Pancreas (tissue), 10 donors: ENCODE results near the gene ROBO1. TPM values are rescaled to one million over a fixed set of nuclear protein-coding genes. Genes with fewer than 3 reads are reported as not detected.

ENCODE experiments used
- ATAC-seq, 4 donors: fragments of 200-7000 bp; cut with Tn5 transposase; one replicate each; pipeline versions ENCODE4 v1.8.0 to v1.9.1; 2020; ENCODE audit warnings: mild to moderate bottlenecking in 4 of 4, moderate library complexity in 4 of 4
- DNase-seq, 6 donors: peaks; one replicate each; pipeline ENCODE4 v3.0.0-alpha.2; 2020
- FAIRE-seq: peaks from 2 replicates; lab custom pipeline; 2012; peaks lifted over from hg19 to GRCh38; lab: Jason Lieb, UNC
- H3K27ac ChIP-seq, 4 donors: fragments of 200-600 bp; sonication (generic); 1 replicate in 3 of 4; 2 replicates in 1 of 4; pipeline versions ENCODE4 v1.5.0 to v1.8.0; 2020
- H3K27me3 ChIP-seq, 4 donors: fragments of 200-600 bp; one replicate each; pipeline ENCODE4 v1.8.0; 2021
- H3K36me3 ChIP-seq, 3 donors: fragments of 200-600 bp; sonication (generic) in 1 of 3; one replicate each; pipeline versions ENCODE4 v1.5.0 to v1.8.0; 2020 to 2021
- H3K4me1 ChIP-seq, 3 donors: fragments of 200-600 bp; one replicate each; pipeline ENCODE4 v1.8.0; 2021
- H3K4me3 ChIP-seq, 4 donors: fragments of 200-600 bp; sonication (generic) in 2 of 4; one replicate each; pipeline versions ENCODE4 v1.5.0 to v1.8.0; 2020 to 2021
- H3K9me3 ChIP-seq, 4 donors: fragments of 200-600 bp; one replicate each; pipeline ENCODE4 v1.8.0; 2021
- CTCF ChIP-seq, 4 donors: fragments of 200-600 bp; sonication (generic) in 3 of 4; IDR thresholded peaks; one replicate each; pipeline versions ENCODE4 v1.5.0 to v1.8.0; 2021; ENCODE audit warnings: antibody characterized with exemption in 4 of 4
- WGBS, 2 donors: extraction: QIAGEN DNeasy Blood & Tissue Kit; methylation state at CpG; one replicate each; pipeline ENCODE4 v1.1.7; 2013; 5-methylcytosine and 5-hydroxymethylcytosine counted together
- intact Hi-C, 3 donors: fragments of 100-400 bp; cut with DNase I; formaldehyde crosslinking; loops; one replicate each; pipeline versions ENCODE4 v1.11.1 to v1.14.2; 2022
- polyA plus RNA-seq, 2 donors: library from polyadenylated mRNA; stranded (reverse); fragments of 200-250 nt; gene quantifications; one replicate each; pipeline ENCODE4 v1.2.3, GENCODE V29; 2013
- total RNA-seq, 6 donors: library from RNA; stranded (reverse); fragmentation: NEBNext Ultra II Directional in 4 of 6; extraction: Animal tissue kit (Norgen Biotek cat#: 25700) in 4 of 6; gene quantifications; one replicate each; pipeline versions ENCODE4 v1.2.1 to v1.2.4, GENCODE V29; 2021 to 2023
- donor health status: healthy with polysubstance abuse.
- donor health status: DM: no; HTN: no; CAD: no; lungs with moderate emphysema.
- donor health status: DM: no; HTN: no; CAD: no.
- donor health status: control.
- donor health status: control.
- donor health status: Bipolar disorder and iron deficiency.
- donor health status: DM: yes; HTN: yes; CAD: no.
- donor health status: DM: no; HTN: no; CAD: no.
- donor health status: DM: no; HTN: no; CAD: no.
- donor health status: DM: yes; HTN: yes; CAD: no.

Gene ROBO1
- total and polyA plus RNA-seq, 8 donors = 0.51 to 8.5 (median 2.8) TPM

GRCh38 chr3:78792212-78792611 lies 975.6 kb downstream of the ROBO1 start:
- intact Hi-C loops = no loop called here
- H3K36me3 ChIP-seq = no peaks in the 10 kb centered on the region
- no peak overlapping the region for H3K4me3 ChIP-seq
- no peaks in the 10 kb centered on the region for H3K4me1 ChIP-seq
- no peak overlapping the region for H3K27ac ChIP-seq
- WGBS, 2 donors = 66 to 85% methylated on average over 1 of the region's 1 CpG
- no peaks in the 10 kb centered on the region for H3K9me3 ChIP-seq
- ATAC-seq = no peak
- H3K27me3 ChIP-seq = no peaks in the 10 kb centered on the region
- no peak for FAIRE-seq
- no peak for TF ChIP-seq CTCF (IDR thresholded peaks at IDR 0.05)
- no peak for DNase-seq

- intact Hi-C loops = no loop called here
- WGBS, 2 donors = 45 to 51% methylated on average over 3 of the region's 3 CpGs
- no peak overlapping the region for H3K27ac ChIP-seq
- DNase-seq = no peak
- H3K27me3 ChIP-seq = no peaks in the 10 kb centered on the region
- TF ChIP-seq CTCF (IDR thresholded peaks at IDR 0.05) = no peak
- no peaks in the 10 kb centered on the region for H3K36me3 ChIP-seq
- no peak overlapping the region for H3K4me3 ChIP-seq
- H3K4me1 ChIP-seq = no peaks in the 10 kb centered on the region
- FAIRE-seq = no peak
- no peaks in the 10 kb centered on the region for H3K9me3 ChIP-seq
- no peak for ATAC-seq
These were observed 976.0 kb downstream of the ROBO1 start for GRCh38 chr3:78791753-78792152.

- 72 to 73% methylated on average over 2 of the region's 2 CpGs for WGBS, 2 donors
- no peaks in the 10 kb centered on the region for H3K36me3 ChIP-seq
- no peaks in the 10 kb centered on the region for H3K27me3 ChIP-seq
- intact Hi-C loops = no loop called here
- no peak for FAIRE-seq
- no peak for TF ChIP-seq CTCF (IDR thresholded peaks at IDR 0.05)
- H3K4me1 ChIP-seq = no peaks in the 10 kb centered on the region
- no peak overlapping the region for H3K27ac ChIP-seq
- no peak for ATAC-seq
- no peak overlapping the region for H3K4me3 ChIP-seq
- DNase-seq = no peak
- H3K9me3 ChIP-seq = no peaks in the 10 kb centered on the region
These were observed 979.0 kb downstream of the ROBO1 start for GRCh38 chr3:78788839-78789238.

- H3K36me3 ChIP-seq = no peaks in the 10 kb centered on the region
- H3K4me3 ChIP-seq = no peak overlapping the region
- FAIRE-seq (no peak), ATAC-seq (no peak), DNase-seq (no peak)
- no peaks in the 10 kb centered on the region for H3K4me1 ChIP-seq
- no peak overlapping the region for H3K27ac ChIP-seq
- TF ChIP-seq CTCF (IDR thresholded peaks at IDR 0.05) = no peak
- 58 to 73% methylated on average over 1 of the region's 1 CpG for WGBS, 2 donors
- H3K9me3 ChIP-seq = no peaks in the 10 kb centered on the region
- intact Hi-C loops = no loop called here
- no peaks in the 10 kb centered on the region for H3K27me3 ChIP-seq
These were observed 982.8 kb downstream of the ROBO1 start for GRCh38 chr3:78785004-78785403.

- H3K4me1 ChIP-seq = no peaks in the 10 kb centered on the region
- ATAC-seq (no peak), DNase-seq (no peak), FAIRE-seq (no peak)
- H3K27me3 ChIP-seq = no peaks in the 10 kb centered on the region
- no peaks in the 10 kb centered on the region for H3K9me3 ChIP-seq
- no peaks in the 10 kb centered on the region for H3K36me3 ChIP-seq
- no peak overlapping the region for H3K27ac ChIP-seq
- H3K4me3 ChIP-seq = no peak overlapping the region
- intact Hi-C loops = no loop called here
- TF ChIP-seq CTCF (IDR thresholded peaks at IDR 0.05) = no peak
These were observed 986.4 kb downstream of the ROBO1 start for GRCh38 chr3:78781351-78781750.
